HG02870 (cell line): ENCODE data around the gene MRNIP.
"Not testable (repeated sequence)": the region's sequence is repeated elsewhere in the genome, so short reads cannot be mapped to it uniquely, and the experiment has no call there.

Experiments used
- ATAC-seq: cut with Tn5 transposase; IDR thresholded peaks from one replicate; pipeline ENCODE4 v1.9.1; 2021; ENCODE audit warnings: mild to moderate bottlenecking, moderate library complexity; ENCODE audit not compliant: unreplicated experiment

Gene MRNIP

DNA sequence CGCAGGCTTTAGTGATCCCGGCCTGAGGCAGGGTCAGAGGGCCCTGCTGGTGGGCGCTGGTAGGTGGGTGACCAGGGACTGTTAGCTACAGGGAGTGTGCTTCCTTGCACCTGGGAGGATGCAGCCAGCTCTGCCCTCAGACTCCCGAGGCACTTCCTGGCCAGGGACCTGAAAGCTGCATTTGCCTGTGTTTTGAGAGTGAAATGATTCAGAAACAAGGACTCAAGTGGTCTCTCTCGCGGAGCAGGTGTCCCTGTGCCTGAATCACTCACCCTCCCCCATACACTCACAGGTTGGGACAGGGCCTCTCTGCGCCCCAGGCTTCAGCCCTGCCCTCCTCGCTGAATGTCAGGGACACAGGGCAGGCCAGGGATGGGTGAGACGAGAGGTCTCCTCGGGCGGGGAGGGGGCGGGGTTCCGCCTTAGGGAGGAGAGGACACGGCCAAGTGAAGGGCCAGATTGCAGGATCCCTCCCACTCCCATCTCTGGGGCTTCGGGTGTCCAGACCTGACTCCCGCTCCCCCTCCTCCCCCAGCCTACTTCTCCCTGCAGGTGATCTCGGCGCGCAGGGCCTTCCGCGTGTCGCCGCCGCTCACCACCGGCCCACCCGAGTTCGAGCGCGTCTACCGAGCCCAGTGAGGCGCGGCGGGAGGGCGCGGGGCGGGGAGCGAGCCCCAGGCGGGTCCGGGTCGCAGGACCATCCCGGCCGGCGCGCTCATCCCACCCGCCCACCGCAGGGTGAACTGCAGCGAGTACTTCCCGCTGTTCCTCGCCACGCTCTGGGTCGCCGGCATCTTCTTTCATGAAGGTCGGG lies 63.4 kb downstream of the MRNIP start:
- no peak for ATAC-seq

DNA sequence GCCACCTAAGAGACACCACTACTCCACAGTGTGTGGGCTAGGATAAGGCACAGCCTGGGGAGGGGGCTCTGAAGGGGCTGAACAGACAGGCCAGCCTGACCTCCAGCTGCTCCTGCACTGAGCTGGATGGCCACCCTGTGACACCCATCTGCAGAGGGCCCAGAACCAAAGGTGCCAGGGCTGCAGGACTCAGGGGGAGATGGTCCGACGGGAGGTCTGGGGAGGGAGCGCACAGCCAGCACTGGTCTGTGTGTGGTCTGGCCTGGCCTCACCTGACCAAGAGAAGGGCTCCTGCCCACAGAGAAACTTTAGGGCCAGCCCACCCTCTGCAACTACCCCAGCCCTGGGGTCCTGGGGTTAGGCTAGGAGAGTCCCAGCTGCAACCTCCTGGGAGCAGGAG lies 64.0 kb downstream of the MRNIP start:
- ATAC-seq: no peak

DNA sequence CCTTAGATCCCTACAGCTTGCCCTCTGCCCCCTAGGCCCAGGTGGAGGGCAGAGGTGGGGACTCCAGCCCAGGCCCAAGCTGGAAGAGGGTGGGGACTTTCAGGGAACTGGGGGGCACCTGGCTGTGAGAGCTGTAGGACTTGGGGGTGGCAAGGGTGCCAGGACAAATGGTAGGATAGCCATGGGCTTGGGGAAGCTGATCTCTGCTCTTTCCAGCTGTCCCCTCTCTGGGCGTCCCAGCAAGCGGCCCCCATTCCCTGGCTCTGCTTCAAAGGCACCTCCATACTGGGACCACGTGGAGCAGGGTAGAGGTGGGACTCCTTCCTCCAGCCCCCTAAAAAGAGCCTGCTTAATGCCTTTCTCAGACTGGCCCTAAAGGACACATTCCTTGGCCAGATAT lies 64.4 kb downstream of the MRNIP start:
- ATAC-seq: no peak

DNA sequence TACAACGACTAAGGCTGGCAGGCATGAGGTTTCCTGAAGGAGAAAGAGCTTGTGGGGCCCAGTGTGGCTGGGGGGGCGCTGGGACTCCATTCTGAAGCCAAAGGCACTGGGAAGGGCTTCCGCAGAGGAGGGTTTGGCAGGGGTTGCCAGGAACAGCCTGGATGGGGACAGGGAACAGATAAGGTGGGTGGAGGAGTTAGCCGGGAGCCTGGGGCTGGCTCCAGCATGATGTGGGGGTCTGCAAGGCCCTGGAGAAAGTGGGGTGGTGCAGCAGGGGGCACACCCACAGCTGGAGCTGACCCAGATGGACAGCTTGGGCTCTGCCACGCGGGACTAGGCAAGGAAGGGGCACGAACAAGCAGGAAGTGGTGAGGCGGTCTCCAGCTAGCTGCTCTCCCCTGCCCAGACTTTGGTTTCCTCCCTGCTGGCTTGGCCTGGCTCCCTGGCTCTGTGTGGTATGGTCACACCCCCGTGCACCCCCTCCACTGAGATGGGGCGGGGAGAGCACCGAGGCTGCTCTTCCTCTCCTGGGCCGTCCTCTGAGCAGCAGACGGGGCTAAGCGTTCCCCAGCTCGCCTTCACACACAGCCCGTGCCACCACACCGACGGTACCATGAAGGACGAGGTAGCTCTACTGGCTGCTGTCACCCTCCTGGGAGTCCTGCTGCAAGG lies 65.0 kb downstream of the MRNIP start, which contains the start of gene LTC4S:
LTC4S (plus strand) TSS at position 519 of the 672 bp plus-strand sequence; CDS start at position 614, 95 bp downstream.
- ATAC-seq: no peak

DNA sequence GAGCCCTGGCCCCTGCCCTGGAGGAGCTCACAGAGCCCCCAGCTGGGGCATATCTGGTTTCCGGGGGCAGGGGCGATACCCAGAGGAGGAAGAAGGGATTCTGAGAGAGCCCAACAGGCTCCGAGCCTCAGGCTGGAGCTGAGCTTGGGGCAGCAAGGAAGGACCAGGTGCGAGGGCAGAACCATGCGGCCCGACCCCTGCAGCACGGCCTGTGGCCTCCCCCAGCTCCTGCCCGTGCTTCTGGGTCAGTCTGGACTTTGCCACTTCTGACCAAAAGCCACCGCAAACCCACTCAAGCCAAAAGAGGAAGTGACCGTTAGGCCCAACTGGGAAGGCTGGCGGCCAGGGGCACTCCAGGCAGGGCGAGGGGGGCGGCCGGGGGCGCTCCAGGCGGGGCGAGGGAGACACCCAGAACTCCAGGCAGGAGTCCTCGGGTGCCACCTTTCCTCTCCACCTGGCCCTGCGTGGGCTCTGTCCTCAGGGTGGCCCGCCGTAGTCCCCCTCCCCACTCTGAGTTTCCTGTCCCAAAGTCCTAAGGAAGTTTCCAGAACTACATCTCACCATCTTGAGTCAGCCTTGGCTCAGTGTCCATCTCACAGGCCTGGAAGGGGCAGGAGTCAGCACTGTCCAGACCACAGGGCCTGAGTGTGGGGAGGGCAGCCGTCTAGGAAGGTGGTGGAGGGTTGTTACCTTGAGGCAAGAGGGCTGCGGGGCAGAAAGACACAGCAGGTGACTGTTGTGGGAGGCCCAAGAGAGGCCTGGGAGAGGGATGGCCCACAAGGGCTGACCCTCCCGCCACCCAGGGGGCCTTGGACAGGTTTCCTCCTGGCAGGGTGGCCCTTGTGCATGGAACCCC lies 65.8 kb downstream of the MRNIP start:
- ATAC-seq: no peak

DNA sequence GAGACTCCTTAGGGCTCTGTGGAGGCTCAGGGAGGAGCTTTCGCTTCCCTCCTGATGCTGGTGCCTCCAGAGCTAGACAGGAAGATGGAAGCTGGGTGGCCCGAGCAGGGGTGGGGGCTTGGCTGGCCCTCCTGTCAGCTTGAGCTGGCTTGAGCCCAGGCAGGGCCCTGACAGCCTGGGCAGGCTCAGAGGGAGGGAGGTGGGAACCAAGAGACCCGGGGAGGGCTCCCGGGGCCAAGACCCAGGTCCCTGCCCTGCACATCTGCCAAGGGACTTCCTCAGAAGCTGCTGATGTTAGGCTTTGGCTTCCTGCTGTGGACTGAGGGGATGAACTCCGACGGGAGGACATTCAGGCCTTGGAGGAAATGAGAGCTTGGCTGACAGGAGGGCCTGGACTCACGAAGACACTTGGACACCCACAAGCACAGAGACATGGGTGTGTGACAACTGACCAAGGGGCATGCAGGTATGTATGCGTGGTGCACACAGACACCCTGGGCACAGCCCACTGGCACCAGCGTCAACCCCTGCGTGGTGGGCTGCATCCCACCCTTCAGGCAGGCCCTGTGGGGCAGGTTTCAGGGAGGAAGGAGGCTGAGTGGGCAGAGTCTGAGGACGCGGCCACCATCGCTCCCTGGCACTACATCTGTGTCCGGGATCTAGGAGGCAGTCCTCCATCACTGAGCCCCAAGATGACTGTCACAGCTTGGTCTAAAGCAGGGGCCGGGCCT lies 66.6 kb downstream of the MRNIP start:
- ATAC-seq: no peak

DNA sequence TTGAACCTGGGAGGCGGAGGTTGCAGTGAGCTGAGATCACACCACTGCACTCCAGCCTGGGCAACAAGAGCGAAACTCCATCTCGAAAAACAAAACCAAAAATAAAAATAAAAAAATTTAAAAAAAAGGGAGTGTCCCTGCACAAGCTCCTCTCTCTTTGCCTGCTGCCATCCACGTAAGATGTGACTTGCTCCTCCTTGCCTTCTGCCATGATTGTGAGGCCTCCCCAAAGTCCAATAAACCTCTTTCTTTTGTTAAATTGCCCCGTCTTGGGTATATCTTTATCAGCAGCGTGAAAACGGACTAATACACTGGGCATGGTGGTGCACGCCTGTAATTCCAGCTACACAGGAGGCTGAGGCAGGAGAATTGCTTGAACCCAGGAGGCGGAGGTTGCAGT lies 69.3 kb downstream of the MRNIP start:
- not testable (repeated sequence) for ATAC-seq

DNA sequence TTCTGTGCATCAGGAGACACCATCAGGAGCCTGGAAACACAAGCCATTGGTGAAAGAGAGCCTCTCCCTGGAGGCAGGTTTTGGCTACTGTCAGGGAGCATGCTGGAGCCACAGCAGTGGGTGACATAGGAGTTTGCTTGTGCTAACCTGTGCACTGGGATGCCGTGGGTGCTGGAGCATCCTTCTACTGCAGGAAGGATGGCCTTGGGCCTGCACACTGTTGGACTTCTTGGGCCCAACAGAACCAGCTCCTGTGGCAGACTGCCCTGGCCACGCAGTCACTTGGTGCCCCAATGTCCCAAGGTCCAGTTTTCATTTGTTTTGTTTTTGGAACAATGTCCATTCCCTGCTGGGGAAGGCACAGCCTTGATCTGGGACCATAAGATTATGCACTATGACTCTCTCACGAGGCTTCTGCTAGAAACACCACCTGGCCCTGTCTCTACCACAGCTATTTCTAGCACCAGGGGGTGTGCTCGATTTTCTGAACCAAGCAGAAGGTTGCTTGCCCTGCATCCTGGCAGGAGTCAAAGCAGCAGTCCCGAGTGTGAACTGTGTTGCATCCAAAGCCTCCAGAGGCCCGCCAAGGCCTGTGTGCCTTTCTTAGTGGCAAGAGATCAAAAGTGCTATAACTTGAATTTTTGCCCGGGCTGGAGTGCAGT lies 70.3 kb downstream of the MRNIP start:
- no peak for ATAC-seq
